Glomerular endothelial cell (primary cell): Measurements from ENCODE around the gene OR10P1. TPM values are rescaled to one million over a fixed set of nuclear protein-coding genes. Genes with fewer than 3 reads are reported as not detected.
"Not testable (repeated sequence)": the region's sequence is repeated elsewhere in the genome, so short reads cannot be mapped to it uniquely, and the experiment has no call there.

Experiments
- DNase-seq: peaks from one replicate; pipeline ENCODE4 v3.0.0-alpha.2; 2011; ENCODE audit warnings: low read depth, low spot score; ENCODE audit errors: extremely low read depth
- total RNA-seq: library from RNA; depleted of rRNA; stranded (reverse); fragments of >200 nt; gene quantifications from 2 replicates; pipeline ENCODE4 v1.2.3, GENCODE V29; 2015

Gene OR10P1
- not detected in 2 replicates for total RNA-seq

DNA sequence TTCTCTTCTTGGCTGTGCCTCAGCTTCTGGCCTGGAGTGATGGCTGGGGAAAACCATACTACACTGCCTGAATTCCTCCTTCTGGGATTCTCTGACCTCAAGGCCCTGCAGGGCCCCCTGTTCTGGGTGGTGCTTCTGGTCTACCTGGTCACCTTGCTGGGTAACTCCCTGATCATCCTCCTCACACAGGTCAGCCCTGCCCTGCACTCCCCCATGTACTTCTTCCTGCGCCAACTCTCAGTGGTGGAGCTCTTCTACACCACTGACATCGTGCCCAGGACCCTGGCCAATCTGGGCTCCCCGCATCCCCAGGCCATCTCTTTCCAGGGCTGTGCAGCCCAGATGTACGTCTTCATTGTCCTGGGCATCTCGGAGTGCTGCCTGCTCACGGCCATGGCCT lies at the start of gene OR10P1:
Gene OR10P1, plus strand, starts transcription at position 40 of the 400 bp plus-strand sequence. Its CDS starts 0 bp downstream, at position 40.
- DNase-seq, result no peak

GRCh38 chr12:55590152-55590551 lies 46.5 kb upstream of the OR10P1 start:
- DNase-seq, result not testable (repeated sequence)

GRCh38 chr12:55607821-55608594 lies 28.7 kb upstream of the OR10P1 start:
- DNase-seq, result no peak

DNA sequence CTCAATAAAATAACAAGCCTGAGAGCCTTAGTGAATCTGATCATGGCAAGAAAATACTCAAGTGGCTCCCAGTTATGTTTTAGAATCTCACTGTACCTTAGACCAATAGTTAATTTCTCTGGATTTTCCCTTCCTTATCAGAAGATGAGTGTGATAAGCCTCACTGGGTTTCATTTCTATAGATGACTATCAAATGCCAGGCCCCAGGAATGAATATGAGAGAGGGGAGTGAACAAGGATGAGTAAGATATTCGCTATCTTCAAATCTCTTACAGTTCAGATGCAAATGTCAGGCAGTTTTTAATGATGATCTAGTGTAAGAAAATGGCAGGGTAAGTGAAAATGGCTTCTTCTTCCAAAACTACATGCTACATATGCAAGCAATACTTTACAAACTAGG lies 26.1 kb upstream of the OR10P1 start:
- DNase-seq, result no peak

GRCh38 chr12:55612646-55613045 lies 24.0 kb upstream of the OR10P1 start:
- DNase-seq, result no peak

DNA sequence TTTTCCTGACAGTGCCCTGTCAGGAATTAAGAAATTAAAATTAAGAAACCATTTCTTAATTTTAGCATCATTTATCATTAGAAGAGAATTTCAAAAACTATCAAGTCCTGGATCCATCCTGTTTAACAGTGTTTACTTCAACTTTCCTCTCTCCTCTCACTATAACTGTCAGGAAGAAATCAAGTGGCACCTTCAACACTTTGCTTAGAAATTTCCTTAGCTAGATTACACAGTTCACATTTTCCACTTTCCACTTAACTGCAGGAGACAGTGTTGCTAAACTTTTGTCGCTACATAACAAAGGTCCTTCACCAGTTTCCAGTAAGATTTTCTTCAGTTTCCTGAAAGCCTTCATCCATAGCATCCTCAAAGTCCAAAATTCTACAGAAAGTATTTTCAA lies 21.9 kb upstream of the OR10P1 start:
- no peak for DNase-seq

GRCh38 chr12:55619354-55620138 lies 17.1 kb upstream of the OR10P1 start:
- DNase-seq, result peak; percentile 96

DNA sequence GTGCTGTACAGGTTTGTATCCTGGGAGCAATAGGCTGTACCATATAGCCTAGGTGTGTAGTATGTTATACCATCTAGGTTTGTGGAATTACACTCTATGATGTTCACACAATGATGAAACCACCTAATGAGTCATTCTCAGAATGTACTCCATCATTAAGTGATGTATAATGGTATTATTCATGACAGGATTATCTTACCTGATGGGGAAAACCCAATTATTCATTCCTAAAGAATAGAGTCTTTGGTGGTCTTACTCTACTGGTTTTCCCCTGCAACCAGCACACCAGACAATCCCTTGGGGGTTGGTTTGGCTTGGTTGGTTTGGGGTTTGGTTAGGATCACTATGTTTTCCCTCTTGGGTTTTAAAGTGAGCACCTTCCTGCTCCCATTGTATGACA lies 12.6 kb upstream of the OR10P1 start:
- no peak for DNase-seq

GRCh38 chr12:55626154-55626553 lies 10.5 kb upstream of the OR10P1 start:
- DNase-seq, result no peak

DNA sequence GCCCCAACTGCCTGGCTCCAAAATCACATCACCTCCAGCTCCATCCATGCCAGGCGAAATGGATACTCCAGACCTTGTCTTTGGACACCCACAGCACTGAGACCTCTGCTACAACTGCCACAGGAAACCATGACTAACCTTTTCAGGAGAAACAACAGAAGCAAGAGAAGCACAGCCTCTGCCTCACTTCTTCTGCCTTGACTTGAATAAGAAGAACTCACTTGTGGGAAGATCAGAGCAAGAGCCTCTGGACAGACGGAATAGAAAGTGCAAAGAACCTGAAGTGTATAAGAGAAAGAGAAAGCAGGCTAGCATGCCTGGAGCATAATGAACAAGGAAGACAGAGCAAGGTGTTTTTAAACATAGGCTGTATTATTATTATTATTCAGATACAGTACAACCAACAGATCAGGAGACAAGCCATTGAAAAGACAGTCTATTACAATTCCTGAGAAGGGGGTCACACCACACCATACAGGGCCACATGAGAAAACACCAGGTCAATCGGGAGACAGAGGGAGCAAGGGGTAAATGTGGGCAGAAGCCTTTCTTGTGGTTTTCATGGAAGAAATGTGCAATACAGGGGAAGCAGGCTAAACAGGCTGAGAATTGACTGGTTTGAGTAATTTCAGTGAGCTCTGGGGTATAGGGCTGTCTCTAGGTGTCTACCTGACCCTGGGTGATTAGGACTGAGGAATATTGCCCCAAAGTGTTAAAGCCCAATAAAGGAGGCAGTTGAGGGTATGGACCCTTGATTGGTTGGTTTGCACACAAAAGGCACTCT lies 7.4 kb upstream of the OR10P1 start:
- DNase-seq, result no peak

- no peak for DNase-seq
Measured at GRCh38 chr12:55631056-55631455, 5.6 kb upstream of the OR10P1 start.

GRCh38 chr12:55631733-55632132 lies 5.0 kb upstream of the OR10P1 start:
- DNase-seq, result no peak

- no peak for DNase-seq
Measured at GRCh38 chr12:55633151-55633550, 3.5 kb upstream of the OR10P1 start.

DNA sequence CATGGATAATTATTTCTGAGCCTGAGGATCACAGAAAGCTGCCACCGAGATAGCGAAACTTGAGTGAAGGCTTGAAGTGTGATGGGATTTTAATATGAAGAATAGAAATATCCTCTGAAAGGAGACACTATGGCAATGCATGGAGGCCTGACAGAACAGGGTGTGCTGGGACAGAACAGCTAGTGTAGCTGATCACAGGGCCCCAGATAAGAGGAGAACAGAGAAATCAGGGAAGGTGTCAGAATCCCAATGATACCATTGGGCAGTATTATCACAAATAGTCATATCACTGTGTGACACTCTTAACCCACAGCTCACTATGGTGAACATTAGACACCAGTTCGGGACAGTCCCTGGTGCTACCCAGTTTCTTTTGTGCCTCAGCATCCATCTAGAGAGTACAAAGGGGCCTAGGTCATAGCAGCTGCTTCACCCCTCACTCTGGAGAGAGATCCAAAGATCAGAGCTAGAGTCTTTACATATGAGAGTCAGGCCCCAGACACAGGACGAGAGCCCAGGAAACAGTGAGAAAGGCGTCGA lies 506 bp upstream of the OR10P1 start:
- no peak for DNase-seq

DNA sequence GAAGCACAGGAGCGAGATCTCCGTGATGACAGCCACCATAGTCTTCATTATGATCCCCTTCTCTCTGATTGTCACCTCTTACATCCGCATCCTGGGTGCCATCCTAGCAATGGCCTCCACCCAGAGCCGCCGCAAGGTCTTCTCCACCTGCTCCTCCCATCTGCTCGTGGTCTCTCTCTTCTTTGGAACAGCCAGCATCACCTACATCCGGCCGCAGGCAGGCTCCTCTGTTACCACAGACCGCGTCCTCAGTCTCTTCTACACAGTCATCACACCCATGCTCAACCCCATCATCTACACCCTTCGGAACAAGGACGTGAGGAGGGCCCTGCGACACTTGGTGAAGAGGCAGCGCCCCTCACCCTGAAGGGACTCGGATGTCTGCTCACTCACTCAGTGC lies 775 bp downstream of the OR10P1 start:
- no peak for DNase-seq

DNA sequence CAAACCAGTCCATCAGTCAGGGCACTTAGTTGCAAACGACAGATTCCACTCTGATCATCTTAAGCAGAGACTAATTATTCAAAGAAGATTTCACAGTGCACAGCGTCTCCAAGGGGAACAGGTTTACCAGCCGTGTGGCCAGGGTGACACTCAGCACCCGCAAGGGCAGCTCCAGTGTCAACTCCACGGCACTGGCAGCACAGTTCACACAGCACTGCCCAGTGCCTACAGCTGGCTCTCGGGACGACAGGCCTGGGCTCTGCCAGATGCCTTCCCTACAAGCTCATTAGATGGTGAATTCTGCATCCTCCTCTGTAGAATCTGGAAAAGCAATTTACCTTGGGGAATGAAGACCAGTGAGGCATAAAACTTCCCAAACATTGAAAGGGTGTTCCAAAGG lies 4.9 kb downstream of the OR10P1 start:
- no peak for DNase-seq

DNA sequence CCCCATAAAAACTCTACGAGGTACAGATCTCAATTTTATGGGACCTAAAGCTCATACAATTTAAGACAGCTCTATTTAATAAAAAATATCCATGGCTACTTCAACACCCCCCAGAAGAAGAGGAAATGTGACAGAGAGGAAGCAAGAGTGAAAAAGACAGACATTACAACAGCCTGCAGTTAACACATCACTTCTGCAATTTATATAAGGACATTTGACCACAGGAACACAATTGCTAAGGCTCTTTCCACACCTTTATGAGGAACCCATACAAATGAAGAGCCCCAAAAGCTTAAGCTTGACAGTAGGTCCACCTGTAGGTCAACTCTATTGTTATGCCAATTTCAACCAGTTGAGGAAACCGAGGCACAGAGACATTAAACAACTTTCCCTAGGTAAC lies 5.6 kb downstream of the OR10P1 start:
- DNase-seq, result no peak

- no peak for DNase-seq
Measured at GRCh38 chr12:55642669-55643068, 6.0 kb downstream of the OR10P1 start.

DNA sequence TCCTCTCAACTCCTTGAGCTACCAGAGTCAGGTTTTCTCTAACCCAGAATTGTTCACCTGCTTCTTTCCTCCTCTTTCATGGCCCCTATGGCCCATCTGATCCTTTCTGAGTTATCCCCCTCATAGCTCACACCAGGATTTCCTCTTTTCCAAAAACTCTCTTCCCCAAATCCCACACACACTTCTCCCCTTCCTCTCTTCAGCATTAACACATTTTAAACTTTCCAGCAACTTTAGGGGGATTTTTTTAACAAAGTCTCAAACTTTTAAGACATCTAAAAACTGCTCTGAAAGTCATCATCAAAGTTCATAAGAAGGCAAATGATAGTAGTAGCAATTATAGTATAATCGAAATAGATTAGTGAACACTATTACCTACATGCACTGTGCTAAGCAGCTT lies 7.9 kb downstream of the OR10P1 start:
- no peak for DNase-seq

- no peak for DNase-seq
Measured at GRCh38 chr12:55647027-55647426, 10.3 kb downstream of the OR10P1 start.
